ENCODE data around the gene EFNA5. TPM values are rescaled to one million over a fixed set of nuclear protein-coding genes. Genes with fewer than 3 reads are reported as not detected.

Gene EFNA5
- total RNA-seq, 1 donor from 2014 or later = 11.8 TPM

GRCh38 chr5:107624235-107624634 lies 46.5 kb downstream of the EFNA5 start:
- Histone ChIP-seq H3K4me1 (no peaks in the 10 kb centered on the region), H3K4me3 (no peak overlapping the region), H3K27ac (no peak overlapping the region), H3K27me3 (no peaks in the 10 kb centered on the region), H3K9me3 (no peaks in the 10 kb centered on the region), H3K36me3 (no peaks in the 10 kb centered on the region)
- TF ChIP-seq POLR2A (IDR thresholded peaks at IDR 0.05) (no peak), POLR2AphosphoS5 (IDR thresholded peaks at IDR 0.05; ENCODE audit: insufficient read depth in 1 of 2, low read depth in 1 of 2) (no peak)
- TF ChIP-seq, protein P1, sequence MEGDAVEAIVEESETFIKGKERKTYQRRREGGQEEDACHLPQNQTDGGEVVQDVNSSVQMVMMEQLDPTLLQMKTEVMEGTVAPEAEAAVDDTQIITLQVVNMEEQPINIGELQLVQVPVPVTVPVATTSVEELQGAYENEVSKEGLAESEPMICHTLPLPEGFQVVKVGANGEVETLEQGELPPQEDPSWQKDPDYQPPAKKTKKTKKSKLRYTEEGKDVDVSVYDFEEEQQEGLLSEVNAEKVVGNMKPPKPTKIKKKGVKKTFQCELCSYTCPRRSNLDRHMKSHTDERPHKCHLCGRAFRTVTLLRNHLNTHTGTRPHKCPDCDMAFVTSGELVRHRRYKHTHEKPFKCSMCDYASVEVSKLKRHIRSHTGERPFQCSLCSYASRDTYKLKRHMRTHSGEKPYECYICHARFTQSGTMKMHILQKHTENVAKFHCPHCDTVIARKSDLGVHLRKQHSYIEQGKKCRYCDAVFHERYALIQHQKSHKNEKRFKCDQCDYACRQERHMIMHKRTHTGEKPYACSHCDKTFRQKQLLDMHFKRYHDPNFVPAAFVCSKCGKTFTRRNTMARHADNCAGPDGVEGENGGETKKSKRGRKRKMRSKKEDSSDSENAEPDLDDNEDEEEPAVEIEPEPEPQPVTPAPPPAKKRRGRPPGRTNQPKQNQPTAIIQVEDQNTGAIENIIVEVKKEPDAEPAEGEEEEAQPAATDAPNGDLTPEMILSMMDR (IDR thresholded peaks at IDR 0.05) = no peak
- DNase-seq (ENCODE audit: extremely low spot score in 2 of 2) = no peak
- intact Hi-C loops (cut with DNase I) = no loop called here

GRCh38 chr5:107621089-107621488 lies 49.6 kb downstream of the EFNA5 start:
- Histone ChIP-seq H3K9me3 (no peaks in the 10 kb centered on the region), H3K27ac (no peak overlapping the region), H3K27me3 (no peaks in the 10 kb centered on the region), H3K4me3 (no peak overlapping the region), H3K4me1 (no peaks in the 10 kb centered on the region), H3K36me3 (no peaks in the 10 kb centered on the region)
- intact Hi-C loops (cut with DNase I) = no loop called here
- TF ChIP-seq, protein P1 (IDR thresholded peaks at IDR 0.05) = no peak
- no peak for TF ChIP-seq POLR2AphosphoS5 (IDR thresholded peaks at IDR 0.05; ENCODE audit: insufficient read depth in 1 of 2, low read depth in 1 of 2)
- TF ChIP-seq POLR2A (IDR thresholded peaks at IDR 0.05) = no peak
- DNase-seq (ENCODE audit: extremely low spot score in 2 of 2) = no peak

- Histone ChIP-seq H3K36me3 (no peaks in the 10 kb centered on the region), H3K4me1 (peaks cover 8% of the 10 kb centered on the region), H3K27me3 (no peaks in the 10 kb centered on the region), H3K4me3 (no peak overlapping the region), H3K27ac (no peak overlapping the region), H3K9me3 (no peaks in the 10 kb centered on the region)
- TF ChIP-seq POLR2A (IDR thresholded peaks at IDR 0.05) = no peak
- no peak for TF ChIP-seq POLR2AphosphoS5 (IDR thresholded peaks at IDR 0.05; ENCODE audit: insufficient read depth in 1 of 2, low read depth in 1 of 2)
- TF ChIP-seq, protein P1 (IDR thresholded peaks at IDR 0.05) = no peak
- DNase-seq (ENCODE audit: extremely low spot score in 2 of 2) = no peak
- intact Hi-C loops (cut with DNase I) = no loop called here
Observed at GRCh38 chr5:107619781-107620180, 51.0 kb downstream of the EFNA5 start.

GRCh38 chr5:107618242-107618641 lies 52.5 kb downstream of the EFNA5 start:
- Histone ChIP-seq H3K4me1 (peaks cover 8% of the 10 kb centered on the region), H3K27me3 (no peaks in the 10 kb centered on the region), H3K27ac (no peak overlapping the region), H3K9me3 (no peaks in the 10 kb centered on the region), H3K36me3 (no peaks in the 10 kb centered on the region), H3K4me3 (no peak overlapping the region)
- intact Hi-C loops (cut with DNase I) = no loop called here
- TF ChIP-seq, protein P1 (IDR thresholded peaks at IDR 0.05) = no peak
- TF ChIP-seq POLR2AphosphoS5 (IDR thresholded peaks at IDR 0.05; ENCODE audit: insufficient read depth in 1 of 2, low read depth in 1 of 2) = no peak
- DNase-seq (ENCODE audit: extremely low spot score in 2 of 2) = no peak

DNA sequence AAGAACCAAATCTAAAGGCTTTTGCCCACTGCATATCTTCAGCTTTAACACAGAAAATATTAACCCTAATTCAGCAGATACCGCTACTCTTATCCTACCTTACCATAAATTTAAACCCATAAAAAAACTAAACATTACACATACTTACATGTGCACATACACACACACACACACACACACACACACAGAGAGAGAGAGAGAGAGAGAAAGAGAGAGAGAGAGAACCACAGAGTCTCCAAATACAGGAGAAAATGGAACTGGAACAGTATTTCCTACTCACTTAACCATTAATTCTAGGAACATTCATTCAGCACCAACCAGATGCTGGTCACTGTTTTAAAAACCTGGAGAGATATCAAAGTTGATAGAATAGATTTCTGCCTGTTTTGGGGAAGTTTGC lies 53.7 kb downstream of the EFNA5 start:
- no peaks in the 10 kb centered on the region for H3K36me3 ChIP-seq
- no peak overlapping the region for H3K27ac ChIP-seq
- TF ChIP-seq, protein P1 (IDR thresholded peaks at IDR 0.05) = no peak
- no peak for TF ChIP-seq POLR2A (IDR thresholded peaks at IDR 0.05)
- TF ChIP-seq POLR2AphosphoS5 (IDR thresholded peaks at IDR 0.05; ENCODE audit: insufficient read depth in 1 of 2, low read depth in 1 of 2) = no peak
- no peaks in the 10 kb centered on the region for H3K9me3 ChIP-seq
- DNase-seq (ENCODE audit: extremely low spot score in 2 of 2) = no peak
- intact Hi-C loops (cut with DNase I) = no loop called here
- H3K4me3 ChIP-seq = no peak overlapping the region
- peaks cover 8% of the 10 kb centered on the region for H3K4me1 ChIP-seq
- no peaks in the 10 kb centered on the region for H3K27me3 ChIP-seq

All from vagina (tissue), 2 donors.